ENCODE measurements around the gene COX7A2L.
"Not testable (repeated sequence)": the region's sequence is repeated elsewhere in the genome, so short reads cannot be mapped to it uniquely, and the experiment has no call there.

Gene COX7A2L

DNA sequence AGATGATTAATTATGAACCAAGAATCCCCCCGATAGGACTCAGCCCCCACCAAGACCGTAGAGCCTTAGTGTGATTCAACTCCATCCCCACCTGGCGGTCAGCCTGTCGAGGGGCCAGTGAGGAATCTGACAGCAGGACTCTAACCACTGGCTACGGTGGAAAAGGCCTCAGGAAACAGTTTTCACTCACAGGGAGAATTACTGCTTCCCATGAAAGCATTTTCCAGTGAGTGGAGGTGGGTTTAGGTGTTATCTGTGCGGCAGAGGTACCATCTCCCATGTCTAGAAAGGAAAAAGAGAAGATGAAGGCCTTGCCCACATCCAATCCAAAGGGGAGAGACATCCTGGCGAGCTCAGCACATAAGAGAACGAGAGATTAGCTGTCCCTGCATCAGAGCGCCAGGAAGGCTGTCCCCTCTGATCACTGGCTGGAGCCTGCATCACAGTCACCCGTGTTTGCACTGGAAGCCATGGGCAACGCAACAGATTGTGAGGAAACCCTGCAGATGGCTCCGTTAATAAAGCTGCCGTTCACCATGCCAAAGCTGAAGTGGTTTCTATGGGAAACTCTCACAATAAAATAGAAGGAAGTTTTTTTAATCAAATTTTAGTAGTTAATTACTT lies 22.3 kb downstream of the COX7A2L start:
- no peak for DNase-seq

DNA sequence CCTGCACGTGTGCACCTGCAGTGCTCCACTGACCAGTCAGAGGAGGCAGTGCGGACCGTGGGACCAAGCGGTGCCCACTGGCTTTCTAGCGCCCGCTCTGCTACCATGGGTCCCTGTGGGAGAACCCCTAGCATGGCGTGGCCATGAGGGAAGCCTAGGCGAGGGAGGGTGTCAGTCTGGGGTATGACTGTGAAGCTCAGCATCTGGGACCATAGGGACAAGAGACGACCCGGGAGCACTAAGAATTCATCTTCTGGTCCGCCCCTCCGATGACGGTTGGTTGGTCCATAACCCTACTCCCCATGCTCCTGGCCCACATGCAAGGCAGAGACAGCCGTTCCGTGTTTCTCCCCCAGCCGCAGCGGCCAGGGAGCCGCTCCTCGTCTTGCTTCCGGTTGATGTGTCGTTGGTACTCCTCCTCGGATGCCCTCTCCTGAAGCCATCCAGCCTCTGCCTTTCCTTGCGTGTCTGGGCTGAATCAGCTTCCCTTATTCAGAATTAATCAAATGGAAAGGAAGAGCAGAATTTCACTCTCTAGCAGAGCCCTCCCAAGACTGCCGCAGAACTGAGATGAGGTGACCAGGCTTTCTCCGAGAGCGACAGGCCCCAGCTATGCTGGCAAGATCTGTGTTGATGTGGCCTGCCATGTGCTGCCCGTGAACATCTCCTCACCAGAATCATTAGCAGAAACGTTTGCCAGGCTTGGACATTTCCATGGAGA lies 23.0 kb downstream of the COX7A2L start:
- no peak for DNase-seq

DNA sequence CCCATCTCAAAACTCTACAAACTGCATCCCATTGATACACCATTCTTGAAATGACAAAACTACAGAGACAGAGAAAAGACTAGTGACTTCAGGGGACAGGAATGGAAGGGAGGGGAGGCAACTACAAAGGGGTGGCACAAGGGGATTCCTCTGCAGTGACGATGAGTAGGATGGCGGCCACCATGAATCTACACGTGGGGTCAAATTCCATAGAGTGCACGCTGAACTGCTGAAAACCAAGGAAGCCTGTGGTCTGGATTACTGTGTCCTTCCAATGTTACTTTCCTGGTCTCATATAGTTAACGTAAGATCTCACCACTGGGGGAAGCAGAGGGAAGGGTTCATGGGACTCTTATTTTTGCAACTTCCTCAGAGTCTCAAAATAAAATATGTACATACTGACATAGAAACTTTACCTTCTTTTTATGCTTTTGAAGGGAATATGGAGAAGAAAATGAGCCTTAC lies 23.6 kb downstream of the COX7A2L start:
- DNase-seq = no peak

DNA sequence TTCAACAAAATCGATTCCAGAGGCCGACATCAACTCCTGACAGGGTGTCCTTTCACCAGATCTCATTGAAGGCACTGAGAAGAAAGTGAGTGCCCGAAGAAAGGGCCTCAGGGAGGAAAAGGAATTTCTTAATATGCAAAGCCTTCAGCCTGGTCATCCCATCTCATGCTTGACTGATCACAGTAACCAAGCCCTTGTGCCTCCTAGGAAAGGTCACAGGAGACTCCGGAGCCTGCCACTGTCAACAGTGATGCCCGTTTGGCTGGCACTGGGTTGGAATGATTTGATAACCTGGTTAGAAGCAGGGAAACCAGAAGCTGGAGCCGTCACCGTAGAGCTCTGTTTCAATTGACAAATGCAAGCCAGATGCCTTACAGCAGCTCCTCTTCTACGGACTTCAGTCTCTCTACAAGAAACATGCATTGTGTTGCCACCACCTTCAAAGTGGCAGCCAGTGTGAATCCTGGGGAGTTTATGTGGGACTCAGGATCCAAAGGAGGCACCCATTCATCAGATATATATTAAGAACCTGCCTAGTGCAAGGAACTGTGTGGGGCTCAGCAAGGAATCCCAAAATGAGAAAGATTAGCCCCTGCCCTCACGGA lies 24.6 kb downstream of the COX7A2L start:
- DNase-seq = no peak

DNA sequence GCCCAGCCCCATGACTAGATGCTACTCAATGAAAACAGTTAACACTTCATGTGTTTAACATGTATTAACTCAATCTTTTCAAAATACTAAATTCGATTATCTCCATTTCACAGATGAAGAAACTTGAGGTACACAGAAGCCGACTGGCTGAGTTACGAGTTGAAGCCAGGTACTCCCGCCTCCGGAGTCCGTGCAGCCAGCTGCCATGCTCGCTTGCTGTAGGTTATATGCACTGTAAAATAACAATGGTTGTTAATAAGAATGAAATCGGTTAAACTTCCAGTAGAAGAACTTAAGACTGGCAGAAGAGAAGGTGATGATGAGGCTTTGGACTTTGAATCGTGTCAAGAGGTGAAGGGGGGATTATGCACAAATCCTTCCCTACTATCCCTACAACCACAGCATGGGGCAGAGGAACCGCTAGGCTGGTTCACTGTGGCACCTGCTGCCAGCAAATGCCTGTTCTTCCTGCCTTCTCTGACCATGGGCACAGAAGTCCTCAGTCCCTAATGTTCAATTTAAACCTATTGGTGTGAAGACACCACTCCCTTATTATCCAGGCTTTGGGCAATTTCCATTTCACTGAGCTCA lies 25.4 kb downstream of the COX7A2L start:
- no peak for DNase-seq

DNA sequence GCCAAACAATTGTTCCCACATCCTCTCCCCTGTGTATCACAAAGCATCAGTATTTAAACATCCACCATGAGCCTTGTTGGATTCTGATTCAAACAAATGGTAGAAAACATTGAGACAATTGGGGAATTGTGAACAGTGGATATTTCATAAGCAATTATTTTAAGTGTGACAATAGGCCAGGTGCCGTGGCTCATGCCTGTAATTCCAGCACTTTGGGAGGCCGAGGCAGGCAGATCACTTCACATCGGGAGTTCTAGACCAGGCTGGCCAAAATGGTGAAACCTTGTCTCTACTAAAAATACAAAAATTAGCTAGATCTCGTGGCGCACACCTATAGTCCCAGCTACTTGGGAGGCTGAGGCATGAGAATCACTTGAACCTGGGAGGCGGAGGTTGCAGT lies 26.2 kb downstream of the COX7A2L start:
- not testable (repeated sequence) for DNase-seq

DNA sequence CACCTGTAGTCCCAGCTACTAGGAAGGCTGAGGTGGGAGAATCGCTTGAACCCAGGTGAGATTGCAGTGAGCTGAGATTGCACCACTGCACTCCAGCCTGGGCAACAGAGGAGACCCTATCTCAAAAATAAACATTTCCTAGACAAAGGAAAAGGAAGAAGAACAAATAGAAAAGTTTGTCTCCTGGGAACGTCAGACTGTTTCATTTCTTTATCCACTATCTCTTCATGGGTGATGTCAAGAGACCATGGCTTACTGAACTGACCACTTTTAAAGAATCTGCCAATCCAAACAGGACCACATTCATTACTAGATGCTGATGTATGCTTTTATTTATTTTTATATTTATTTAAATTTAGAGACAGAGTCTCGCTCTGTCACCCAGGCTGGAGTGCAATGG lies 26.8 kb downstream of the COX7A2L start:
- DNase-seq = no peak

DNA sequence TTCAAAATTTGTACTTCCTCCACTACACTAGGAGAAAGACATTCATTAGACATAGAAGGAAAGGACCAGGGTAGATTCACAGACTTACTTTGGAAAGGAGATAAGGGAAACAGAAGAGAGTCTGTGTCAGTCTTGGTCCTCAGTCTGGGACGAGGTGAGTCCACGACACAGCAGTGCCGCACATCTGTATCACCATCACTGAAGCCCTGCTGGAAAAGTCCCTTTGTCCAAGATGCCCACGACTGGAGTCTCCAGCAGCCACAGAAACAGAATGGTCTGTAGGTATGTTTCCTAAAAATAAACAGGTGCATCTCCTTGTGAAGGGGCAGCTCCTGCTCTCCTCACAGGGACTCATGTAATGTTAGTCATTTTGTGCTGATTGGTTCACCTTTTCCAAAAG lies 27.4 kb downstream of the COX7A2L start:
- DNase-seq = no peak

DNA sequence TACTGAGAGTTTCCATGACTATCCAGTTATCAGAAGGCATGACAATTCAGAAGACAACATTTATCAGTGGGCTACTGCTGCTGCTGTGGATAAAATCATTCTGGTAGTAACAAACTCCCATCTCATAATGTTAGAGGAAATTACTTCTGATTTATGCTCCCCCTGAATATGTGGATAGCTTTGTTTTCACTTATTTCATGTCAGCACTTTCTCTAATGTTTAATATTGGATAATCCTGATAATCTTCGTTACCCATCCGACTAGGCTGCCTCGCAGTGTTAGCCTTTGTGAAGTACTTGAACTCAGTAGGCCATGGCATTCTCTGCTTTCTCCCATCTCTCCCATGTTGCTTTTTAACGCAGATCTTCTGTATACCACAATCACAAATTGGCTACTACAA lies 28.4 kb downstream of the COX7A2L start:
- no peak for DNase-seq

DNA sequence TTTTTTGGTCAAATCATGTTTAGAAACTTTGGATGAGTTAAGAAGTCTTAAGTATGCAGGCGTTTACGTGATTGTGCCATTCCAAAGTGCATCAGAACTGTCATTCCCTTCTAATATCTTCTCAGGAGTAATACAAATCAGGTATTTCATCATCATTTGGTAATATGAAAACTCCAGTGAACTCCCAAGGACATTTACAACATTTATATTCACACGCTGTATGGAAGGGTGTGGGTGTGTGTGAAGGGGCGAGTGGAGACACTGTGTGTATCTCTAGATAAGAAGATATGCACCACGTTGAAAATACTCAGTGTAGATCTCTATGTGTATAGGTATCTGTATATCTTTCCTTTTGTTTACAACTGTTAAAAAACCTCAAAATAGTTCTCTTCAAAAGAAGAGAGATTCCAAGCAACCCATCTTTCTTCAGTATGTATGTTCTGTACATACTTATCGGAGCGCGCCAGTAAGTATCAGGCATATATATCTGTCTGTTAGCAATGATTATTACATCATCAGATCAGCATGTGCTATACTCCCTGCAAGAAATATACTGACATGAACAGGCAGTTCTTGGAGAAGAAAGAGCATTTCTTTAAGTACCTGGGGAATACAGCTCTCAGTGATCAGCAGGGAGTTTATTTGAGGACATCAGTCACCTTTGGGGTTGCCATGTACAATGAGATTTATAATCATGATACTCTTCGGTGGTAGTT lies 29.3 kb downstream of the COX7A2L start:
- no peak for DNase-seq

DNA sequence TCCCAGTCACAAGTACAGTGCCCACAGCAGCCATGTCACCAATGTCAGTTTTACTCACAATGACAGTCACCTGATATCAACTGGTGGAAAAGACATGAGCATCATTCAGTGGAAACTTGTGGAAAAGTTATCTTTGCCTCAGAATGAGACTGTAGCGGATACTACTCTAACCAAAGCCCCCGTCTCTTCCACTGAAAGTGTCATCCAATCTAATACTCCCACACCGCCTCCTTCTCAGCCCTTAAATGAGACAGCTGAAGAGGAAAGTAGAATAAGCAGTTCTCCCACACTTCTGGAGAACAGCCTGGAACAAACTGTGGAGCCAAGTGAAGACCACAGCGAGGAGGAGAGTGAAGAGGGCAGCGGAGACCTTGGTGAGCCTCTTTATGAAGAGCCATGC lies 31.3 kb downstream of the COX7A2L start:
- no peak for DNase-seq

DNA sequence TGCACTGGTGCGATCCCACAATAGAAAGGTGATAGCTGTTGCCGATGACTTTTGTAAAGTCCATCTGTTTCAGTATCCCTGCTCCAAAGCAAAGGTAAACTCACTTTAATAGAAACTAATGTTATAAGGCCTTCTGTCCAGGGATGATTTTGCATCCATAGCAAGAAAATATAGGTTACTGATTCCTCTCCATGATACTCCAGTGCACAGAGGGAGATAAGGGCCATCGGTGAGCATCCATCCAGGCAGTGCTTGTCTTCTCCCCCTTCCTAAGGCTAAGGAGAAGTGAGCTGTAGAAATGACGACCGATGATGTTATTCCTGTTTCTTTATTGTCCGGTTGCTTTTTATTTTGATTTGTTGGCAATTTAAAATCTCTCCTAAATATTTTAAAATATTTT lies 32.1 kb downstream of the COX7A2L start:
- DNase-seq = no peak

DNA sequence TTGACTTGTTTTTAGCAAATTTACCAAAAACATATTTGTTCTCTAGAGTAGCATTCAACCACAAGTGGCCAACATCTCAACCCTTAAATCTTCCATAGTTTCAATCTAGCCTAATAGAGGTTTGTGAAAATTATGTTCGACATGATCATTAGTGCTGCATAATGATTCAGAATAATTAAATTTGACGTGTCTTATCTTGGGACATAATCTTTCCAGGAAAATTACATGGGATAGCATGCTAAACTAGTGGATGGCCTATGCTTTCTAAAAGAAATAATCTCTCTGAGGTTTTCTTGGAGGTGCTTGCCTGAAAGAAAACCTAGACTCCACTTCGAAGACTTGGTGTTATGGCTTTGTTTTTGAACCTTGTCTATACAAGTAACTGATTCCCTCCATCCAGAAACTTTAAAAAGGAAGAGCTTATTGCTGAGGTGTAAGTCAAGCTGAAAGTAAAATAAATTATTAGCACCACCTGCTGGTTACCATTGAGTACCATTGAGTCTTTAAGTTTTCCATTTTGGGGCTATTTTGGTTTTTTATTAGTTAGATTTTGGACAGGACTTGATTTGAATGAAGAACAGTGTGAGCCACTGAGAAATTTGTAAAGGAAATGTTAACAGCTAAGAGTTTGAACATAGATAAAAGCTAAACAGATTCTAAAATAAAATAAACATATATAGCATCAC lies 32.7 kb downstream of the COX7A2L start:
- no peak for DNase-seq

DNA sequence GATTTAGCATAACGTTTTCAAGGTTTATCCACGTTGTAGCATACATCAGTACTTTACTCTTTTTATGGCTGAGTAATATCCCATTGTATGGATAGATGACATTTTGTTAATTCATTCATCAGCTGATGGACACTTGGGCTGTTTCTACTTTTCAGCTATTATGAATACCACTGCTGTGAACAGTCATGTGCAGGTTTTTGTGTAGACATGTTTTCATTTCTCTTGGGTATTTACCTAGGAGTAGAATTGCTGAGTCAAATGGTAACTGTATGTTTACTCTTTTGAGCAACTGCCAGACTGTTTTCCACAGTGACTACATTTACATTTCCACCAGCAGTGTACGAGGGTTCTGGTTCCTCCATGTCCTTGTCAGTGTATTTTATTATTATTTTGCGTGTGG lies 33.9 kb downstream of the COX7A2L start:
- DNase-seq = no peak

DNA sequence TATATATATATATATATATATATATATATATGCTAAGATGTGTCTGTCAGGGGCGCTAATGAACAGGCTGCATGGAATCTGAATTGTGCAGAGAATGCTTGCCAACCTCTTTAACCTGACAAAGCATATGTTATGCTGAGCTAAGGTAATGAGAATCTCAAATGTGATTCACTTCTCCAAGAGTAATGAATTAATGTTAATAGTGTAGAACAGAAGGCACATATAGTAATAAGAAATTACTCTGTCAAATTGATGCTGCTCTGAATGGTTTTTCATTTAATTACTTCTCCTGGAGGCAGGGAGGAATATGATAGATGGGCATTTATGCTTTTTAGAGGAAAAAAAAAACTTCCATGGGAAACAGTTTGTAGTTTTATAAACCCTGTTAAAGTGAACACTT lies 35.4 kb downstream of the COX7A2L start:
- no peak for DNase-seq

DNA sequence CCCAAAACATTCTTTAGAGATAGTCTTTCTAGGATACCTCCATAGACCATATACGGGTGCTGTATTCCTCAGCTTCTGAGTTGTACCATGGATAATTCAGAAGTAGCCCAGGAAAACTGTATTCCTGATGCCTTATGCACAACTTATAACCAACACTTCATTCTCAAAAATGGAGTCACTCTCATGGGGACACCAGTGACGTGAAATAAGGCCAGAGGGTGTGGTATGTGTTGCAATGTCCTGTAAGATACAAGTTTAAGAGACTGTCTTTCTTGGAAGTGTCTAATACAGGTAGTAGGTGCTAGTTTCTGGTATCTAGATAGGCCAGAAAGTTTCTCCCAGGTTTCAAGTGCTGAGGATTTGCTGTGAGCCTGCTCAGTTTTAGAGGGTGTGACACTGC lies 36.1 kb downstream of the COX7A2L start:
- no peak for DNase-seq

DNA sequence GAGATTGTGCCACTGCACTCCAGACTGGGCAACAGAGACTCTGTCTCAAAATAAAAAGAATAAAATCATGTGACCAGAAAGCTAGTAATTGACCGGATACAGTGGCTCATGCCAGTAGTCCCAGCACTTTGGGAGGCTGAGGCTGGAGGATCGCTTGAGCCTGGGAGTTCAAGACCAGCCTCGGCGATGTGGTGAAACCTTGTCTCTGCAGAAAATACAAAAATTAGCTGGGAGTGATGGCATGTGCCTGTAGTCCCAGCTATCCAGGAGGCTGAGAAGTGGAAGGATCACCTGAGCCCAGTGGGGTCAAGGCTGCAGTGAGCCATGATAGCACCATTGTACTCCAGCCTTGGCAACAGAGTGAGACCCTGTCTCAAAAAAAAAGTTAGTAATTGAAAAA lies 36.8 kb downstream of the COX7A2L start:
- no peak for DNase-seq

DNA sequence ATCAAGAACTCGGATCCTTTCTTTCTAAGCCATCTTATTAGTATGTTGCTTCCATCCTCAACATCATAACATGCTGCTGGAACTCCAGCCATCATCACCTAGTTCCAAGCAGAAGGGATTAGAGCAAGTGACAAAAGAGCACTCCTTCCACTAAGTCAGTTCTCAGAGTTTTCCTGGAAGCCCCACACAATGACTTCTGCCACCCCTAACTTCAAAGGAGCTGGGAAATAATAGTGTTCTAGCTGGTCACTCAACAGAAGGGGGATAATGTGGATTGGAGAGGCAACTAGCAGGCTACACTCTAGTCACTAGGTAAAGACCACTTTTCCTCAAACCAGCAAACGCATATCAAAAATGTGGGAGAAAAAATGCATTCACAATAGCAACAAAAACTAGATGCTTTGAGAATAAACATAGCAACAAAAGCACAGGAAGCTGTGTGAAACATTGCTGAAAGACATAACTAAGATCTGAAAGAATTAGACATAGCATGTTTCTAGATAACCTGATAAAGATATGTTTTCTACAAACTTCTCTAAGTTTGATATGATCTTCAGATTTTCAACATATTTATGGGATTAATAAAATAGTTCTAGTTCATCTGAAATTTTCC lies 39.5 kb downstream of the COX7A2L start:
- DNase-seq = no peak

DNA sequence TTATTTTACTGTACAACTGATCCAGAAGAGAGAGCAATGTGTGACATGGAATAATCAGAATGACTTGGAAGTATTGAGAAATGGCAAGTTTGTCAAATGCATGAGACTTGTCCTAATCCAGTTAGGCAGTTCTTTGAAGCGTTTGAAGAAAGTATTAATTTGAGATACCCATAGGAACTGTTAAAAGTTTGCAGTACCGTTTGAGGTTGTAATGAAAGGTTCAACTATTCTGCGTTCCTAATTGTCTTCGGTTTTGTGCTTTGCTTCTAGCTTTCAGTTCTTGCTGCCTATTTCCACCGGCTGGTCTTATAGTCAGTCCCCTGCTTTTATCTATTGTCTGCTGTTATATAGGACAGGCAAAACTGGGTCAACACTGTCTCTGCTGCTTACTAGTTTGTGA lies 41.8 kb downstream of the COX7A2L start:
- no peak for DNase-seq

DNA sequence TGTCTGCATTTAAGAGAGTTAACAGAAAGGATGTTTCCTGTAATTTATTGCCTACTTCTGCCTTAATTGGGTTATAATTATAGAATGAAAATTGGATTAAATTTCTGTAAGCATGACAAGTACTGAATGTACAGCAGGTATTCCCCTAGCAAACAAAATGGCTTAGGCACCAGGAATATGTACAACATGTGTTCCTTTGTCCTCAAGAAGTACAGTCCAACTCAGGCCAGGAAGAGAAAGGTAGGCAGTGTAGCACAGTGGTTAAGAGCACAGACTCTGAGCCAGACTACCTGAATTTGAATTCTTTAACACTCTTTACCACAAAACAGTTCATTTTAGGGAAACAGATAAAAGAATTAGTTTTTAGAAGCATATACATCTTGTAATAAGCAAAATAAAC lies 43.1 kb downstream of the COX7A2L start:
- no peak for DNase-seq

DNA sequence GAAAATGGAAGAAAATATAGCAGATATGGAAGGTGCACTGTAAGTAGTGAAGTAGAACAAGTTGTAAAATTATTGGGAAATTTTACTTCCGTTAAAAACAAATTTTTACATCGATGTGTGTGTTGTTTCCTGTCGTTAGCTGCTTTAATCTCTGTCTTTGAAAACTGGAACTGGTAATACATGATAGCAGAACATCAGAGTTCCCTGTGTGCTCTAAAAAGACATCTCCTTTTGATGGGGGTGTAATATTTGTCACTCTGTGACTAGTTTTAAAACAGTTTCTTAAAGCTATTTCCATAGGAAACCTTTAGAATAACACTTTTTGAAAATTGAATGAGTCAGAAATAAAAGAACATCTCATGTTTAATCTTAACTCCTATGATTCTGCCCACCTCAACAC lies 43.5 kb downstream of the COX7A2L start:
- no peak for DNase-seq

DNA sequence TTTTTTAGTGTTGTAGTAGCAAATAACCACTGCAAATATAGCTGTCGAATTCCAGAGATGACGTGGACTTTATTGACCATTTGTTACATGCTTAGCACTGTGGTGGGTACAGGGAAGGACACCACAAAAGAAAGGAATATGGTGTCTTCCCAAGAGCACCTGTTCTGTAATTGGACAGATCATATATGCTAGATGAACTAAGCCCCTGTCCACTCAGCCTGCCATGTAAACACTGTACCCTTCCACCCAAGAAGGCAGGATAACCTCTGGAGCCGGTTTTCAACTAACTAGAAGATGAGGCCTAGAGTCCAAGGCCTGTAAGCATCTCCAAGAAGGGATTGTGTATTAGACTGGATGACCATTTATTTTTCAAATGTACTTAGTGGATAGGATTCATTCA lies 44.1 kb downstream of the COX7A2L start:
- no peak for DNase-seq
